ENCODE data around the gene PDZD2.

PDZD2 gene

DNA sequence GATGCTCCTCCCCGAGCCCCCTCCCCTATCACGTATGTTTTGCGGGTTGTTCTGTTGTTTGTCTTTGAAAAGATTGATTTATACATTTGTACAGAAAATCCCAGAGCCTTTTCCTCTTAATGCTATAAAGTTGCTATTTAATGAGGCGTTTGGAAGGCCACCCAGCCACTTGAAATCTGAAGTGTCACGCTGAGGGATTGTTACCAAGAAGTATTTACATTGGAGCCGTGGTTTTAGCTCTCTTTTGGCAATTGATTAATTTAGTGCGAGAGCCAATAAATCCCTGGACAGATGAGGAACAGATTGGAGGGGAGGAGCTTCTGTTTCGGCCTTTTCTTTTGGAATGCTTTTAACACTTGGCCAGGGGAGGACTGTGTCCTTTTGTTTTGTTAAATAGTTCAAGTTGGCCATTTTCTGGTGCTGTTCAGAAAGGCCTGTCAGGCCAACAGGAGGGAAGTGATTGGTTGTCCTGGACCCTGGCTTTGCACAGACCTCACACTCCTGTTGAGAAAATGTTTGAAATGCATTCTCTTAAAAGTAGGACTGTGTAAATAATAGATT lies 250.2 kb downstream of the PDZD2 start:
- DNase-seq = no peak

DNA sequence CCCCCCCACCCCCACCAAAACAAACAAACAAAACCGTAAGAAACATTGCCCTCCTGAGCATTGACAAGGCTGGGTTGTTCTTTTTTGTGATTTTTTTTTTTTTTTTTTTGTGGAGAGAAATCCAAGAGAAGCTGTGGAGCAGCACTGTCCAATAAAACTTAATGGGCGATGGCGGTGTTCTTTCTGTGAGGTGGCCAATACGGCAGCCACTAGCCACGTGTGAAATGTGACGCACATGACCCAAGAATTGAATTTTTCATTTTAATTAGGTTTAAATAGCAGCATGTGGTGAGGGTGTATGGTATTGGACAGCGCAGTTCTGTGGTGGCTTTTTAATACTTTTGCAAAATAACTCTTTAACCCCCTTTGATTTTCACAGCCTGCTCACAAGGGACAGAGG lies 251.1 kb downstream of the PDZD2 start:
- DNase-seq = no peak

DNA sequence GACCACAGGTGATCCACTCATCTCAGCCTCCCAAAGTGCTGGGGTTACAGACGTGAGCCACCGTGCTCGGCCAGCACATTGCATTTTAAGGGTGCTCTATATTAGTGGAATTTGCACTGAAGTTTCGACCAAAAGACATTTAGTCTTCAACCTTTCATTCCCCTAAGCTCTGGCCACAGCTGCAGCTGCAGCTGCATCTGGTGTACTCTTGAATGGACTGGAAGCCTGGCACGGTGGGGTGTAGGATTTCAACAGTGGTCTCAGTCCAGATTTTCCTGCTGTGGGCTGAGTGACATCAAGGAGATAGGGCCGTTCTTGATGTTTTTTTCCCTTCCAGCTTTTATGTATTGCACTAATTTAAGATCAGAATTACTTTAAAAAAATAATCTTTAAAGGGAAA lies 255.2 kb downstream of the PDZD2 start:
- no peak for DNase-seq

DNA sequence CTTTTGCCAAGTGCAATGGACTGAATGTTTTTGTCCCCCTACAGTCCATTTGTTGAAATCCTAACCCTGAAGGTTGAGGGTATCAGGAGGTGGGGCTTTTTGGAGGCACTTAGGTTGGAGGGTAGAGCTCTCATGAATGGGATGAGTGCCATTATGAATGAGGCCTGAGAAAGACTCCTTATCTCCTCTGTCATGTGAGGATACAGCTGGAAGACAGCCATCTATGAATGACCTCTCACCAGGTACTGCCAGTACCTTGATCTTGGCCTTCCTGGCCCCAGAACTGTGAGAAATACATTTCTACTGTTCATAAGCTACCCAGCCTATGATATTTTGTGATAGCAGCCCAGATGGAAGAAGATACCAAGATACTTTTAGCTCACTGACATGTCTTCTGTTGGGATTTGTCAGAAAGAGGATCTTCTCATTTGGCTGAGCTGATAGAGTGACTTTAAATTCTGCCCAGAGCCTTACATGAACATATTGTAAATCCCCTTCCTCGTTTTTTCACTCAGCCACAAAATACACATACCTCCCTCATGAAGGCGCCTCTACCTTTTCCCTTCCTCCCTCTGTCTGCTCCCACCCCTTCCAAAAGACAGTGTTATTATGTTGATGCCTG lies 256.4 kb downstream of the PDZD2 start:
- no peak for DNase-seq

DNA sequence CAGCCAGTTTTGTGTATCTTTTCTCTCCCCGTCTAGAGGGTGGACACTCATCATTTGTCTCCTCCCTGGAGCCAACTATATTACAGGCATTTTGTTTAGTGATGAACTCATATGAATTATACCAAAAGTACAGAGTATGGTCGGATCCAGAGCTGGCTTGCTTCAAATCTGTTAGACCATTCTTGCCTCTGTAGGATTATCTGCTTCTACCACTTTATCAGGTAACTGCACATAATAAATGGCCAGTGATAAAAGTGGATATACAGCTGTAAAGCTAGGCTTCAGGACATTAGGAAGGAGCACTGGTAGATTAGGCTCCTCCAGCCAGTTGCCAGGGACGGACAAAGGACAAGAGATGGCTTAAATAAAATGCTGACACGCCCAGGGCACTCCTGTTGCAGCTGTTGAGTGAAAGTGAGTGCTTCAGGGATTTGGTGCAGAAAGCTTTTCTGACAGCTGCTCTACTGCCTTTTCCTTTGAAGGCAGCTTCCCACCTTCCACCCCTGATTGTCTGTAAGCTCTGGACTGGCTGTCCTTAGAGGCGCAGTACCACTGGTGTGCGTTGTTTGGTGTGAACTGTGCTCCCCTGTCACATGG lies 259.2 kb downstream of the PDZD2 start:
- no peak for DNase-seq

DNA sequence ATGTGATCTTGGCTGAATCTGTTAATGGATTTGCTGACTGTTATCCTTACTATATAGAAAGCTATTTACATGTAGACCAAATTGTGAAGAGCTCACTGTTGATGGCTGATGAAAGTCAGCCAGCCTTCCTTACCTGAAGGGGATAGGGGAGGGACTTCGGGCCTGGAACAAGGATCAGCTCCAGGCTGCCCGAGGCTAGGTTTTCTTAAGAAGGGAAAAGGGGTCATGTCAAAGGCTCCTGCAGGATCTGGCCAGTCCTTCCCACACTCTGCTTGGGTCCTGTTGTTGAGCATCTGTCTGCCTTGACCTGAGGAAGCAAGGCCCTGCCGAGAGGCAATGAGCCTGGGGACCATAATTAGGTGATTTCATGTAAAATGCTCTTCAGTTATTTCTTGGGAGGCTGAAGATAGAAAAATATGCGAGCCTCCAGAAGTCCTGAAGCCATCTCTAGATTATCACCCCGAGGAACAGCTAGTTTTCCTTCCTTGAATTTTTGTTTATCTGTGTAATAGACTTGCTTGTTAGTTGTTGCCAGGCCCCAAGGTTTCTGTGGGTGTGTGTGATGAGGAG lies 261.4 kb downstream of the PDZD2 start:
- DNase-seq = no peak

DNA sequence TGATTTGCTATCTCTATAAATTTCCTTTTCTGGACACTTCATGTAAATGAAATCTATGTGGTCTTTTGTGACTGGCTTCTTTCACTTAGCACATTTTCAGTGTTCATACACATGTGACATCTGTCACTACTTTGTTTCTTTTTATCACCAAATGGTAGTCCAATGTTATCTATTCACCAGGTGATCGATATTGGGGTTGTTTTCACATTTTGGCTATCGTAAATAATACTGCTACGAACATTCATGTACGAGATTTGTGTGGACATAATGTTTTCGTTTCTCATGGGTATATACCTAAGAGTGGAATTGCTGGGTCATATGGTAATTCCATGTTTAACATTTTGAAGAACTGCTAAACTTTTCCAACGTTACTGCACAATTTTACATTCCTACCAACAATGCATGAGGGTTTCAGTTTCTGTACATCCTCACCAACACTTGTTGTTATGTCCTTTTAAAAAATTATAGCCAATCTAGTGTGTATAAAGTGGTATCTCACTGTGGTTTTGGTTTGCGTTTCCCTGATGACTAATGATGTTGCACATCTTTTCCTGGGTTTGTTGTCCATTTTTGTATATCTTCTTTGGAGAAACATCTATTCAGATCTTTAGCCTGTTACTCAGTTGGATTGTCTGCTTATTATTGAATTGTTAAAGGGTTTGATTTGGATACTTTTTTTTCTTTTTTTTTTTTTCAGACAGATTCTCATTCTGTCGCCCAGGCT lies 263.0 kb downstream of the PDZD2 start:
- DNase-seq = no peak

DNA sequence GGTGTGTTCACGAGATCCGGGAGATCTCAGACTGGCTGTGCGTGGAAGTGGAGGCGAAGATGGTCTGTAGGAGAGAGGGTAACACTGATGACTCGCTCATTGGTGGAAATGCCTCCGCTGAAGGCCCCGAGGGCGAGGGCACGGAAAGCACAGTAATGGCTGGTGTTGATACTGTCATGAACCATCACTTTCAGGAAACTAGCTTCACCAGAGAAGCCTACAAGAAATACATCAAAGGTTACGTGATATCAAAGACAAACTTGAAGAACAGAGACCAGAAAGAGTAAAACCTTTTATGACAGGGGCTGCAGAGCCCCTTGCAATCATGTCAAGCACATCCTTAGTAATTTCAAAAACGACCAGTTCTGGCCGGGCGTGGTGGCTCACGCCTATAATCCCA lies 269.5 kb downstream of the PDZD2 start:
- DNase-seq = no peak

DNA sequence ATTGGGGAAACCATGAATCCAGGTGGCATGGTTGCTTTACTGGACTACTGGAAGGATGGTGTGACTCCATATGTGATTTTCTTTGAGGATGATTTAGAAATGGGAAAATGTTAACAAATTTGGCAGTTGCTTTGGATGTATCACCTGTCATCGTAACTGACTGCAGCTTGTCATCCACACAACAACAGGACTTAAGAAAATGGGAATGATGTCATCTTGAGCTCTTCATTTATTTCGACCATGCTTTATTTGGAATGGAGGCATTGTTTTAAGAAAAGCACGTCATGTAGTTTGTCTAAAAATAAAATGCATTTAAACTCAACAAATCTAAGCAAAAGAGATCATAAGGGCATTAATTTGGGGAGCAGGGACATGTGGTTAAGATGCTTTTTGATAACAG lies 270.1 kb downstream of the PDZD2 start:
- no peak for DNase-seq

DNA sequence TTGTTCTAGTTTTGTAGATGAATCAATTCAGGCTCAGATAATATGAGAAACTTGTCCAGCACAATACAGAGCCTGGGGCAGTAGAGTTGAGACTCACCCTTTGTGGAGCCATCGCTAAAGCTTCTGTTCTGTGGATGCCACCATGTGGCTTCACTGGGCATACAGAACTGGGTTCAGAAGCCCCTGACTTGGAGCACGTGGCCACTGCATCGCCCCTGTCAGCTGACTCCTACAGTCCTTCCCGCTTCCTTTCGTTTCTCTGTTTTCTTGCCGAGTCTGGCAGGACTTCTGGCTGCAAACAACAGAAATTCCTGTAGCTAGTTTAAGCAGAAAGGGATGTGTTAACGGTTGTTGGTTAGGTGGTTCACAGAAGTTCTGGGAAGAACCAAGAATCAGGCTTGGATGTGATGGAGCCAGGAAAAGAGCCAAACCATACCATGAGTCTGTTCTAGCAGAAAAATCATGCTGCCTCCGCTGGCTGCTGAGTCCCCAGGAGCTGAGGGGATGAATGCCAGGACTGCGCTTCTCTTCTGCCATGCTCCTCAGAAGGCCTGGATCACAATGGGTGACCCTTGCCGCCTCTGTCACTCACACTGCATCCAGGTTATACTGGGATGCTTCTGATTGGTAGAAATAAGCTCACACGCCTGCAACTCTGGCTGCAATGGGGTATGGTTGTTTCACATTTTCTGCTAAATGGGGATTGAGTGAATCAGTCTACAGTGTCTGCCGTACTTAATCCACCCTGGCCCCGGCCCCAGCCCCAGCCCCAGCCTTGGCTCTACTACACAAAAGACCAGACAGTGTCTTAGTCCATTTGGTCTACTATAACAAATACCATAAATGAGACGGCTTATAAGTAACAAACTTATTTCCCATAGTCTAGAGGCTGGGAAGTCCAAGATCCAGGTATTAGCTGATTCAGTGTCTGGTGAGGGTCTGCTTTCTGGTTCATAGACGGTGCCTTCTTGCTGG lies 272.6 kb downstream of the PDZD2 start:
- DNase-seq = no peak

DNA sequence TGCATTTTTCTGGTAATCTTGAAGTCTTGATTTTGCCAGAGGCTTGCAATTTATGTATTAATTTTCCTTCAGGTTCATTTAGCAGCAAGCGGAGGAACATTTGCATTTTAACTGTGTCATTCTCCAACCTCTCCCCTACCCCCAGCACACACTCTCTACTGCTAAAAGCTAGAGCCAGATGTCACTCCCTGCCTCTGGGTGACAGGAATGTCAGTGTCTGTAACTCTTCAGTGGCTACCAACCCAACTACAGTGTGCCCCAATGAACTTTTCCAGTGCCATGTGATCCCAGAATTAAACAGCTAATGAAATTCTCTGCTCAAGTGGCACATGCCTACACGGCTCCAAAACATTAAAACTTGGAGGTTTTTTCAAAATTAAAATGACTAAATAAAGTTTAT lies 274.9 kb downstream of the PDZD2 start:
- DNase-seq = no peak

DNA sequence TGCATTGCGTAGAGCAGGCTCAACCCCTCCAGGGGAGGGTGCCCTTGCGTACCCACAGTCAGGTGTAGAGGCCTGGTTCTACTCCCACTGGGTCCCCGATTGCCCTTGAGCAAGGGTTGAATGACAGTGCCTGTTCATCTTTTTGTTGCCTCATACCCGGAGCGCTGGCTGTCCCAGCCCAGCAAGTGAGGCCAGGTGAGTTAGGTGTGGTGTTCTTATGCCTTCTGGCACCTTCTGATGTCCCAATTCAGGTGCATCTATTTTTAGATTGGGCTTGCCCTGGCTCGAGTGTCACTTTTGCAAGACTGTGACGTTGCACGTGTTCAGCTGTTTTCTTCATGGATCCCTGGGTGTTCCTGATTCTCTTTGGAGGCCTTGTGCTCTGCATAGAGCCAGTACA lies 277.4 kb downstream of the PDZD2 start:
- DNase-seq = no peak

DNA sequence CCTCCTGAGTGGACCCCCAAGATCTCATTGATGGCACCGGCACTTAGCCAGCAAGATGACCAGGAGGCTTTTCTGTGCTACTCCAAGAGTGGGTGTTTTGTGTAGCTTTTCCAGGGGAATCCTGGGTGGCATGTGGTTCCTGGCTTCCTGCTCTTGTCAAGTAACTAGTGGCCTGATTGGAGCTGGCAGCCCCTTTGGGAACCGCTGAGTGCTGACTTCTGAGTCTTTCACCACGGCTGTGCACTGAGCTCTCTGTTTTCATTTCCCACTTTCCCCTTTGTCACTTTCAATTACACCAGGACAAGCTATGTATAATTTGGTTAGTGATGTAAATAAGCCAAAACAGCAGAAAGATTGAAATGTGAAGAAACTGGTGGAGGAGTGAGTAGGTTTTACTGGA lies 279.8 kb downstream of the PDZD2 start:
- no peak for DNase-seq

DNA sequence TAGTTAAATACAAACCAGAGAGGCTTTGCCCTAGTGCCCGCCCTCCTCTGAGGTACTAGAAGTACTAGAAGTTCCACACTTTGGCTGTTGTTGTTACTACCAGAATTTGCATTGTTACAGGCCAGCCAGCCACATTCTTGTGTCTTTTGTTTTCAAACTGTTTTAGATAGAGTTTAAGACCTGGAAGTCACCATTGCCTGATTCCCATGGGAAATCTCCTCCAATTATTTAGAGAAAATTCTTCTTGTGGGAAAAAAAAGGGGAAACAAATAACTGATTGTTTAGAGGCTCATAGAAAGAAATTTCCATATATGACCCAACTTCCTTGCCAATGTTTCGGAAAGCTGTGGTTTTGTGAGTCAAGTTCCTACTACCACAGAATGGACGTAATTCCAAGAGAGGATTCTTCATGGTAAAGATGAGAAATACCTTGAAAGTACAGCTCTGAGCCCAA lies 282.9 kb downstream of the PDZD2 start:
- no peak for DNase-seq

DNA sequence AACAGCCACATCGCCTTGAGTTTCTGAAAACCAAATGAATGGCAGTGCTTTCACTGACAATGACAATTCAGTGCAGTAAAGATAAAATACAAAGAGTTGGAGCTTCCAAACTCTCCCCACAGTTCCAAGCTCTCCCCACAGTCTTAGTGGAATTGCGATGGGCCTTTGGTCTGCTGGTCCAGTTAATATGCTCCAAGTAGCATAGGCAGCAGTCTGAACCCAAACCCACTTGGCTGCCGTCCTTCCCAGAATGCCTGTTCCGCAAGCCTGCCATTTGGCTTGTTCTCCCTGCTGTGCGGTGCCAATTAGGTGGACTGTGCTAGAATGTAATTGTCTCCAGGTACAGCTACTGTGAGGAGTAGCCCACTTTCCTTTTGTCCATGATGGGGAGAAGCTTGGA lies 285.1 kb downstream of the PDZD2 start:
- no peak for DNase-seq

DNA sequence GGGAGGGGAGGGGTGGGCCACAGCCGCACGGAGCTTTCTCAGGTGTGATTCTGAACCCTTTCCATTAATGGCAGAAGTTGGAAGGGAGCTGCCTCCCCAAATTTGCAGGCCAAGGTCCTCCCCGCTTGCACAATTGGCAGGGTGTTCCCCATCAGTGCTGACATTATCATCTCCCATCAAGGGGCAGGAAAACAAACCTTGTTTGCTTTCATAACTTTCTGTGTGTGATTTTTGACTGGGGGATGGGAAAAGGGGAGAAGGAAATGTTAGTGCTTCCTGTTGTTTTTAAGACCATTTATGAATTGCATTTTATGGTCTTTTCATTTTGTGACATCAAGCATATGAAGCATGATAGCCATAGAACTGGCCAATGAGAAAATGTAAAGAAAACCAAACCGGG lies 292.9 kb downstream of the PDZD2 start:
- DNase-seq = no peak

DNA sequence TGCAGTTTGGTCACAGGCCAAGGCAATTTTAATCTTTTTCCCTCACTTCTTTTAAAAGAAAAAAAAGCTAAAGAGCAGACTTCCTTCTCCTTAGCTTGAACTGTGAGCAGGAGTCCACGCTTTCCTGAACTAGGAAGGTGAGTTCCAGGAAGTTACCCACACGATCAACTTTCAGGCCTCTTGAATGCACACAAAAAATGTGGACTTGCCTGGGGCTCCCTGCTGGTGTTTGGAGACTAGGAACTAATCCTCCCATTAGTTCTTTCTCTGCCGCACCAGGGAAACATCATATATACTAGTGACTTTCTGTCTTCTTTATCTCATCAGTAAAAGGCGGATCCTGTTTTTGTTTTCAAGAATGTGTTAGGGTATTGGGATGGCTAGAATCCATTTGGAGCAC lies 295.2 kb downstream of the PDZD2 start:
- DNase-seq = no peak

DNA sequence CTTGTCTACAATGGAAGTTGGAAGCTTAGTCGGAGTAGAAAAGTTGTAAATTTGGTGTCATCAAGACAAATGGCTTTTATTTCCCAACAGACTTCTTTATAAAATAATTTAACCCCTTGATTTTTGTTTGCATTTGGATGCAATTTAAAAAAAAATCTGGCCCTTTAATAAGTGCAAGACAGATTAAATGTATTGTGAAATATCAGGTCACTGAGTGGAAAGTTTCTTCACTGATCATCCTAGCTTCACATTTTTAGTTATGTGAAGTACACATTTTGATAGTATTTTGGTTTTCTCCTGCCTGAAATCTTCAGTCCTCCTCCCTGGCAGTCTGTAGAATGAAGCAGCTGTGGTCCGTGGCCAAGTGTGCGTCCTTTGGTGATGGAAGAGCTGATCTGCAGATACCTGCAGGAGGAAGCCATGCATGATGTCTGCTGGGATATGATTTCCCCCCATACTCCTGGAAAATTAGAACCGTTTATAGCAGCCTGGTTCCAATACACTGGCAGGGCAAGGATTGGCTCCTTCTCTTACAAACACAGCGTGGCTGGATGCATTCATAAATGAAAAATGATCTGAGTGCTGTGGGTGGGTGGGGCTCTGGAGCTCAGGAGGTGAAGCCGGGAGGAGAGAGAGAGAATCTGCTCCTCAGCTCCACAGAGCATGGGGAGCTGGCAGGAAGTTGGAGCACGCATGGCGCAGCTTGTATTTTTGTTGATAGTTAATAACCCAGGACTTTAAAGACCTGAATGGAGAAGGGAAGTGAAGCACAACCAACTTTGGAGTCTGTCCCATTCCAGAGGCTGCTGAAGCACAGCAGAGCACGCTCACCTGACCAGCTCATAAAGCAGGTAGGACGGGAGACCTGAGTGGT lies 296.8 kb downstream of the PDZD2 start:
- DNase-seq = peak; percentile 61

DNA sequence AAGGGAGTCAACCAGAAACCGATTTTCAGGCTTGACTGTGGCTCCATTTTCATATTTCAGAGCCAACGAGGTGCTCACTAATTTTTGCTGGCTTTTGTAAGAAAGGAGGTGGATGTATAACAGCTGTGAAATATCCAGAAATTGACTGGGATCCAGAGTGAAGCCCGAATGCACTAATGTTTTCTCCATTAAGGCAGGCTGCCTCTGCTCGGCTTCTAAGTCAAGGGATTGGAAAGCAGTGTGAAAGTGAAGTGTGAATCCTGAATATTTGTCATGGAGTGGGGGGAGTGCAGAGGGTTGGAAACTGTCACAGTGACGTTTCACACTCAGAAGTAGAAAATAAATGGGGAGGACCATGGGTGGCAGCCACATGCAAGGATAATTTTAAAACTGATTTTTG lies 297.8 kb downstream of the PDZD2 start:
- no peak for DNase-seq

DNA sequence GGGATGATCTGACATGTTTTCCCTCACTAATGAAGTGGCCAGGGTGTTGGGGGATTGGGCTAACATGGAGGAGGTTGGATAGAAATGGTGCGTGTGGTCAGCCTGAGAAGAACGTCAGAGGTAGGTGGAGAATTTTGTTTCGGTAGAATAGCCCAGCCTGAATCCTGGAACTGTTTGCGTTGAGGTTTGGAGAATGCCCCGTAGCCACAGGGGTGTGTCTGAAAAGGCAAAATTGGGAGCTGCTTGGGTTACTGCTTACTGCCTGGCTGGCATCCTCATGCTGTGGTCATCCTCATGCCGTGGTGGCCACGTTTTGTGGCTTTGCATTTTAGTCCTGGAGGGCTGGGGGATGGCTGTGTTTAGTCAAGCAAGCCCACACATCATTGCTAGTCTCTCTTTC lies 298.3 kb downstream of the PDZD2 start:
- no peak for DNase-seq

DNA sequence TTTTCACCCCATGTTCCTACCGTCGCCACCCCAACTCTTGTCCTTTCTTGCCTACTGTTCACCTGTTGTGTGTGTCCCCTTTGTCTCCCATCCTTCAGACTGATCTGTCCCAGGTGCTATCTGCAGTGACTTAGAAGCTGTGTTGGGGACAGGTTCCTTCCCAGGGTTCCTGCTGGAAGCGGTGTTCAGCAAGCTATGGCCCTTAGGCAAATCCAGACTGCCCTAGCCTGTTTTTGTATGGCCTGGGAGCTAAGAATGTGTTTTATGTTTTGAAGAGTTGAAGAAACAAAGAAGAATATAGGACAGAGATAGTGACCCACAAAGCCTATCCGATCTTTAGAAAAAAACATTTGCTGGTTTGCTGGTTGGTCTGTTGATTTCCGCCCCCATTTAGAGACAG lies 298.8 kb downstream of the PDZD2 start:
- no peak for DNase-seq

DNA sequence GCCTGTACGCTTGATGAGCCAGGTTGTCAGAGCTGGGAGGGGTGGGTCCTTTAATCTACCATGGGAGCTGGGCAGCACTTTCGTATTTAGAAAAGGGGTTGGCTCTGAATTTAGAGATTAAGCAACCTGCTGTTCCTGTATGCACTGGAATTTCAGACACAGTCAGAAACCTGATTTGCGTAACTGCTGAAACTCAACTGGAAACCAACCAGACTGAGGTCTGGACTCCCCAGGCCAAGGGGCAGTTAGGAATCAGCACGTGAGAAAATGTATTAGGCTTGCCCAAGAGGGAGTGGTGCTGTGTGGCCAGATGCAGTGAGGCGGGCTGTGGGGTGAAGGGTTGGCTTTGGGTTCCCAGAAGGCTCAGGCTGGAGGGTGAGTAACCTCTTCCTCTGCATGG lies 300.2 kb downstream of the PDZD2 start:
- no peak for DNase-seq

Measured in kidney glomerular epithelial cell (primary cell).